HepG2 (cell line): ENCODE results near the gene PLA2G2E. TPM values are rescaled to one million over a fixed set of nuclear protein-coding genes. Genes with fewer than 3 reads are reported as not detected.

Source experiments
- ATAC-seq: fragments of 200-7000 bp; cut with Tn5 transposase; 3 replicates; pipeline ENCODE4 v1.9.1; 2020; ENCODE audit warnings: mild to moderate bottlenecking, moderate library complexity
- BruUV-seq: library from RNA; stranded (reverse); fragments of 400-500 nt; replicated peaks from 2 replicates; lab custom pipeline; 2021; lab: Mats Ljungman, UMichigan
- CTCF ChIA-PET: fragments of 300-600 bp; formaldehyde crosslinking; extraction: SDS; loops from one replicate; lab custom pipeline; 2021; ENCODE audit warnings: low total read pairs, inconsistent platforms, low intra/inter-chr PET ratio; lab: Yijun Ruan, JAX
- POLR2A ChIA-PET: fragments of 350-600 bp; sonication (Branson Sonifier 250); formaldehyde crosslinking; loops from one replicate; lab custom pipeline; 2020; ENCODE audit warnings: antibody characterized with exemption, inconsistent platforms; lab: Yijun Ruan, JAX
- DNase-seq: peaks from one replicate; pipeline ENCODE4 v3.0.0-alpha.2; 2015; ENCODE audit warnings: low spot score
- FAIRE-seq: peaks from 3 replicates; lab custom pipeline; 2011; peaks lifted over from hg19 to GRCh38; lab: Jason Lieb, UNC
- H2AFZ ChIP-seq: one replicate; pipeline ENCODE4 v1.6.1; 2011; ENCODE audit warnings: low read length, inconsistent platforms
- H3K27ac ChIP-seq: fragments of 300-600 bp; 3 replicates; pipeline ENCODE4 v1.8.0; 2011; ENCODE audit warnings: mixed run types, mild to moderate bottlenecking, mixed read lengths, low read length, inconsistent platforms; ENCODE audit not compliant: insufficient read depth; ENCODE audit errors: extremely low read length
- H3K27me3 ChIP-seq, 2 experiments: fragments of 200-600 bp in 1 of 2; 2 replicates in 1 of 2; 3 replicates in 1 of 2; pipeline versions ENCODE4 v1.6.0 to v1.8.0; 2011; ENCODE audit warnings: low read length in 2 of 2, mild to moderate bottlenecking in 2 of 2, moderate library complexity in 2 of 2, inconsistent platforms in 1 of 2; ENCODE audit not compliant: insufficient read depth in 2 of 2, control insufficient read depth in 1 of 2
- H3K36me3 ChIP-seq, 2 experiments: fragments of 200-600 bp in 1 of 2; replicated peaks in 1 of 2; 2 replicates in 1 of 2; 3 replicates in 1 of 2; pipeline versions ENCODE4 v1.5.1 to v1.8.0; 2011; ENCODE audit warnings: low read length in 2 of 2, inconsistent platforms in 1 of 2; ENCODE audit not compliant: insufficient read depth in 2 of 2, control insufficient read depth in 1 of 2
- H3K4me1 ChIP-seq: 2 replicates; pipeline ENCODE4 v1.5.1; 2012; ENCODE audit warnings: low read length, inconsistent platforms; ENCODE audit not compliant: insufficient read depth
- H3K4me2 ChIP-seq: 2 replicates; pipeline ENCODE4 v1.6.0; 2011; ENCODE audit warnings: low read depth, low read length, inconsistent platforms
- H3K4me3 ChIP-seq, 3 experiments: fragments of 200-600 bp in 1 of 3; sonication (generic), shearing (Covaris generic) in 1 of 3; replicated peaks in 1 of 3; 2 replicates each; pipeline ENCODE4 v1.5.1; 2011 to 2016; ENCODE audit warnings: low read length in 3 of 3, inconsistent platforms in 2 of 3, low read depth in 2 of 3, mild to moderate bottlenecking in 2 of 3, control low read depth in 1 of 3, mixed read lengths in 1 of 3; ENCODE audit not compliant: insufficient read depth in 1 of 3
- H3K79me2 ChIP-seq: one replicate; pipeline ENCODE4 v1.6.1; 2011; ENCODE audit warnings: low read length, inconsistent platforms; ENCODE audit not compliant: insufficient read depth
- H3K9ac ChIP-seq: 2 replicates; pipeline ENCODE4 v1.6.0; 2011; ENCODE audit warnings: mild to moderate bottlenecking, low read depth, low read length, inconsistent platforms; ENCODE audit not compliant: insufficient read depth
- H3K9me3 ChIP-seq: 2 replicates; pipeline ENCODE4 v1.5.1; 2012; ENCODE audit warnings: mild to moderate bottlenecking, low read length
- H4K20me1 ChIP-seq: 2 replicates; pipeline ENCODE4 v1.6.0; 2011; ENCODE audit warnings: inconsistent platforms, mild to moderate bottlenecking, low read length, moderate library complexity; ENCODE audit not compliant: insufficient read depth
- BORCS8-MEF2B ChIP-seq: sonication (generic); formaldehyde crosslinking; IDR thresholded peaks from 2 replicates; pipeline ENCODE4 v1.8.0; 2022; ENCODE audit warnings: mild to moderate bottlenecking, missing genetic modification reagents
- ELF3 ChIP-seq: IDR thresholded peaks from 2 replicates; pipeline ENCODE4 v1.6.1; 2016; ENCODE audit warnings: missing genetic modification reagents, missing compliant biosample characterization
- GABPA ChIP-seq, 2 experiments: IDR thresholded peaks; 2 replicates each; pipeline ENCODE4 v1.6.1; 2011 to 2016; ENCODE audit warnings: low read depth in 2 of 2, low read length in 1 of 2, missing biosample characterization in 1 of 2, missing genetic modification characterization in 1 of 2
- KDM4B ChIP-seq: sonication (generic); formaldehyde crosslinking; IDR thresholded peaks from 2 replicates; pipeline ENCODE4 v1.4.0; 2020; ENCODE audit warnings: missing genetic modification reagents
- MED1 ChIP-seq: sonication (generic); formaldehyde crosslinking; IDR thresholded peaks from 2 replicates; pipeline ENCODE4 v1.4.0; 2020; ENCODE audit warnings: missing genetic modification reagents
- PPARG ChIP-seq: conservative IDR thresholded peaks from 2 replicates; pipeline ENCODE4 v1.6.1; 2016; ENCODE audit warnings: missing biosample characterization, missing genetic modification reagents
- RXRB ChIP-seq: IDR thresholded peaks from 2 replicates; pipeline ENCODE4 v1.6.1; 2016; ENCODE audit warnings: borderline replicate concordance, missing genetic modification reagents, missing compliant biosample characterization
- SOX5 ChIP-seq: IDR thresholded peaks from 2 replicates; pipeline ENCODE4 v1.6.1; 2016; ENCODE audit warnings: borderline replicate concordance
- SP140L ChIP-seq: sonication (generic); formaldehyde crosslinking; IDR thresholded peaks from 2 replicates; pipeline ENCODE4 v1.4.0; 2020; ENCODE audit warnings: missing genetic modification reagents, borderline replicate concordance
- TFE3 ChIP-seq: IDR thresholded peaks from 2 replicates; pipeline ENCODE4 v1.6.1; 2016
- ZBED4 ChIP-seq: sonication (generic); formaldehyde crosslinking; IDR thresholded peaks from 2 replicates; pipeline ENCODE4 v1.4.0; 2020; ENCODE audit warnings: missing genetic modification reagents, borderline replicate concordance
- ZNF232 ChIP-seq: sonication (generic); formaldehyde crosslinking; IDR thresholded peaks from 2 replicates; pipeline ENCODE4 v1.4.0; 2020; ENCODE audit warnings: missing genetic modification reagents, borderline replicate concordance
- ZNF317 ChIP-seq: sonication (generic); formaldehyde crosslinking; IDR thresholded peaks from 2 replicates; pipeline ENCODE4 v1.5.0; 2020; ENCODE audit warnings: mild to moderate bottlenecking, missing genetic modification reagents
- ZNF329 ChIP-seq: sonication (generic); formaldehyde crosslinking; IDR thresholded peaks from 2 replicates; pipeline ENCODE4 v1.9.0; 2021; ENCODE audit warnings: low read depth, mild to moderate bottlenecking, missing genetic modification reagents
- ZNF577 ChIP-seq: sonication (generic); formaldehyde crosslinking; IDR thresholded peaks from 2 replicates; pipeline ENCODE4 v1.4.0; 2020; ENCODE audit warnings: mild to moderate bottlenecking, low read depth, missing genetic modification reagents, borderline replicate concordance
- ZNF616 ChIP-seq: sonication (generic); formaldehyde crosslinking; IDR thresholded peaks from 2 replicates; pipeline ENCODE4 v1.5.0; 2020; ENCODE audit warnings: low read depth, mild to moderate bottlenecking, missing genetic modification reagents
- ZNF816 ChIP-seq: sonication (generic); formaldehyde crosslinking; IDR thresholded peaks from 2 replicates; pipeline ENCODE4 v1.8.0; 2022; ENCODE audit warnings: missing genetic modification reagents, mild to moderate bottlenecking, borderline replicate concordance
- WGBS: methylation state at CpG from one replicate; pipeline ENCODE4 v1.1.6; 2017; ENCODE audit warnings: low lambda C conversion rate; 5-methylcytosine and 5-hydroxymethylcytosine counted together
- in situ Hi-C: cut with HindIII; loops from 2 replicates; pipeline ENCODE4 v1.10.0; 2017; ENCODE audit warnings: low pct_unique_long_range_greater_than_20kb; ENCODE audit not compliant: extremely low pct_ligation_motif_present
- intact Hi-C: fragments of 100-400 bp; cut with micrococcal nuclease; formaldehyde crosslinking; loops from one replicate; pipeline ENCODE4 v1.10.0; 2022; ENCODE audit not compliant: unreplicated experiment
- polyA plus RNA-seq, 8 experiments: library from polyadenylated mRNA; depleted of rRNA in 3 of 8; stranded (reverse) in 7 of 8; unstranded in 1 of 8; fragments of >200 nt; fragmentation: Illumina TruSeq in 4 of 8; extraction: Trizol in 4 of 8; gene quantifications; 2 replicates each; pipeline versions ENCODE4 v1.2.1 to v1.2.3, GENCODE V29; 2011 to 2016; ENCODE audit warnings: low read depth in 4 of 8, missing spikeins in 1 of 8, mixed read lengths in 1 of 8; ENCODE audit not compliant: insufficient read depth in 1 of 8
- total RNA-seq, 5 experiments: library from RNA; depleted of rRNA; stranded (reverse); fragments of >200 nt; fragmentation: Illumina TruSeq; extraction: Trizol; gene quantifications; 2 replicates each; pipeline ENCODE4 v1.2.3, GENCODE V29; 2016; ENCODE audit warnings: low read depth in 1 of 5

Gene PLA2G2E
- total and polyA plus RNA-seq, 2 of the 13 experiments (the other 11 are each of a cell fraction or from before 2014, with no cell fraction given): not detected

- WGBS: 45% methylated on average over 3 of the region's 3 CpGs
- DNase-seq (peak; percentile 54), FAIRE-seq (no peak), ATAC-seq (peak; percentile 68)
- POLR2A ChIA-PET: no interaction called here
- Histone ChIP-seq H3K4me3 (no peak overlapping the region), H2AFZ (no peak overlapping the region), H3K4me2 (peak overlapping the region; percentile 21), H3K27me3 (no peaks in the 10 kb centered on the region), H3K4me1 (peaks cover 40% of the 10 kb centered on the region), H4K20me1 (no peaks in the 10 kb centered on the region), H3K9ac (no peak overlapping the region), H3K27ac (peak overlapping the region; percentile 49), H3K79me2 (no peaks in the 10 kb centered on the region), H3K36me3 (no peaks in the 10 kb centered on the region), H3K9me3 (peaks cover 21% of the 10 kb centered on the region)
- intact Hi-C loops: no loop called here
- in situ Hi-C loops: no loop called here
- no TSS peak for BruUV-seq
- CTCF ChIA-PET: no interaction called here
- TF ChIP-seq ZNF816 (CRISPR knock-in tag): no peak
- TF ChIP-seq ZNF577 (CRISPR knock-in tag): no peak
- TF ChIP-seq GABPA (IDR thresholded peaks at IDR 0.05; ENCODE audit: low read depth, low read length): no peak
- peak; percentile 49; the same call in 1 of the 2 replicates for TF ChIP-seq GABPA (CRISPR knock-in tag; IDR thresholded peaks at IDR 0.05; ENCODE audit: low read depth)
- peak; percentile 92 for TF ChIP-seq ZNF329
- peak; percentile 81; the same call in 1 of the 2 replicates for TF ChIP-seq ZNF616 (CRISPR knock-in tag)
- TF ChIP-seq TFE3 (CRISPR knock-in tag): no peak
- TF ChIP-seq MED1: peak; percentile 69
- TF ChIP-seq SOX5 (CRISPR knock-in tag): peak; percentile 82; the same call in 1 of the 2 replicates
- 0 out of 2 replicates have a peak, but pooled peaks have one; percentile 42 for TF ChIP-seq ELF3 (CRISPR knock-in tag)
- no peak for TF ChIP-seq SP140L
- TF ChIP-seq ZBED4: no peak
- no peak for TF ChIP-seq BORCS8-MEF2B (CRISPR knock-in tag)
- TF ChIP-seq KDM4B (CRISPR knock-in tag): no peak
- TF ChIP-seq PPARG: no peak; the same call in 1 of the 2 replicates
- TF ChIP-seq RXRB (CRISPR knock-in tag): peak; percentile 36; the same call in 1 of the 2 replicates
- TF ChIP-seq ZNF232: no peak
- TF ChIP-seq ZNF317 (CRISPR knock-in tag): peak; percentile 88
These were observed 12.8 kb upstream of the PLA2G2E start for GRCh38 chr1:19936061-19936750.
